Measurements from ENCODE around the gene SOAT1. TPM values are rescaled to one million over a fixed set of nuclear protein-coding genes. Genes with fewer than 3 reads are reported as not detected.

The SOAT1 gene
- total and polyA plus RNA-seq, 2 of the 8 experiments (the other 6 are each of a cell fraction or from before 2014, with no cell fraction given), result 2.7 to 4.7 TPM

DNA sequence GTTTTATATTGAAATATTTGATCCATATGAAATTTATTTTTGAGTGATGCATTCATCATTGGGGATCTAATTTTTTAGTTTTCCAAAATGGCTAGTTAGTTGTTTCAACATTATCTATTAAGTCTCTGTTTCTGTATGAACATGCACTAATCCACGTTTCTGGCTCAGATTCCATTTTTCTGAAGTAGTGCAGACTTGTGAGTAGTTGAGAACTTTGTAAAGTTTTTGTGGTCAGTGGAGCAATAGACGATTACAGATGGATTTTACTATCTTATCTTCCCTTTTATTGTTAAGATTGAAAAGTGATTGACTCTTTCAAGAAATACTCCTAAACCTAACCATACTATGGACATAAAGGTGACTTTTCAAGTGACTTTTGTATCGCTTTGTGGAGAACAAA lies 16.7 kb downstream of the SOAT1 start:
- DNase-seq (ENCODE audit: low read depth in 1 of 2, low spot score in 2 of 2) (no peak), FAIRE-seq (no peak)
- H2BK20ac ChIP-seq (ENCODE audit: low read length), result no peak overlapping the region
- H3K79me2 ChIP-seq (ENCODE audit: control insufficient read depth in 1 of 2, insufficient read depth in 2 of 2, low read length in 2 of 2), result no peaks in the 10 kb centered on the region
- no peaks in the 10 kb centered on the region for H3K23me2 ChIP-seq (ENCODE audit: low read depth, low read length)
- H4K8ac ChIP-seq (ENCODE audit: extremely low read depth, insufficient read depth, low read length), result no peak overlapping the region
- no peak overlapping the region for H3K9ac ChIP-seq (replicated peaks in 1 of 4; ENCODE audit: extremely low read depth in 1 of 4, low read depth in 3 of 4, low read length in 3 of 4)
- no peak overlapping the region for H3K56ac ChIP-seq (replicated peaks; ENCODE audit: insufficient read length, low read depth, low read length)
- no peak overlapping the region for H3K14ac ChIP-seq (ENCODE audit: insufficient read length)
- no peak overlapping the region for H2AFZ ChIP-seq (ENCODE audit: low read length)
- H2BK120ac ChIP-seq (replicated peaks; ENCODE audit: low read depth, low read length), result no peak overlapping the region
- TF ChIP-seq PHF8 (conservative IDR thresholded peaks at IDR 0.05; ENCODE audit: low read depth, low read length) (no peak), POU5F1 (IDR thresholded peaks at IDR 0.05; ENCODE audit: low read depth, low read length) (no peak), RFX5 (IDR thresholded peaks at IDR 0.05; ENCODE audit: borderline replicate concordance, low read depth, low read length) (no peak), CTBP2 (IDR thresholded peaks at IDR 0.05; ENCODE audit: borderline replicate concordance, insufficient read depth, insufficient read length, low read length) (no peak), GABPA (IDR thresholded peaks at IDR 0.05; ENCODE audit: borderline replicate concordance, insufficient read depth, low read length) (no peak), KDM5A (IDR thresholded peaks at IDR 0.05; ENCODE audit: low read length) (no peak)
- 86% methylated on average over 3 of the region's 3 CpGs; no CpG with 5 or more reads in 1 of the 2 experiments for WGBS, 2 experiments (ENCODE audit: extremely low coverage in 1 of 2, insufficient coverage in 1 of 2, insufficient read length in 1 of 2, insufficient replicate concordance in 2 of 2, low coverage in 1 of 2, low lambda C conversion rate in 2 of 2, missing lambda C conversion rate in 1 of 2)
- H4K20me1 ChIP-seq (replicated peaks in 1 of 2; ENCODE audit: control insufficient read depth in 1 of 2, insufficient read depth in 2 of 2, low read length in 2 of 2), result no peaks in the 10 kb centered on the region
- H3K27ac ChIP-seq (ENCODE audit: low read depth, low read length), result no peak overlapping the region
- ChIA-PET POLR2A (ENCODE audit: partially characterized antibody) (no interaction called here), CTCF (ENCODE audit: partially characterized antibody) (no interaction called here)
- no peak overlapping the region for H3K4me2 ChIP-seq (ENCODE audit: insufficient read depth in 1 of 2, low read depth in 2 of 2, low read length in 2 of 2)
- H4K91ac ChIP-seq (replicated peaks; ENCODE audit: insufficient read length, low read length), result no peak overlapping the region
- no peak overlapping the region for H2BK12ac ChIP-seq (ENCODE audit: low read depth, low read length)
- no peak overlapping the region for H2BK5ac ChIP-seq (ENCODE audit: low read depth, low read length)
- H3K4me1 ChIP-seq (replicated peaks in 1 of 4; ENCODE audit: control insufficient read depth in 3 of 4, insufficient read depth in 4 of 4, low read length in 3 of 4), result no peaks in the 10 kb centered on the region
- H3K18ac ChIP-seq (ENCODE audit: extremely low read depth, low read length), result no peak overlapping the region
- no peak overlapping the region for H3K4ac ChIP-seq (replicated peaks; ENCODE audit: insufficient read length, low read depth, low read length)
- no peaks in the 10 kb centered on the region; the same call in 1 of the 2 replicates for H3K79me1 ChIP-seq (ENCODE audit: low read depth, low read length)
- H3K27me3 ChIP-seq (replicated peaks in 1 of 4; ENCODE audit: control insufficient read depth in 3 of 4, extremely low read depth in 1 of 4, insufficient read depth in 3 of 4, low read length in 3 of 4), result no peaks in the 10 kb centered on the region
- no peaks in the 10 kb centered on the region; a peak in 1 of 8 replicates for H3K36me3 ChIP-seq (ENCODE audit: control insufficient read depth in 2 of 4, insufficient read depth in 4 of 4, low read length in 3 of 4)
- no peak overlapping the region for H2AK5ac ChIP-seq (ENCODE audit: low read depth, low read length)
- H3K4me3 ChIP-seq (ENCODE audit: extremely low read depth in 1 of 4, insufficient read depth in 2 of 4, low read depth in 3 of 4, low read length in 4 of 4), result no peak overlapping the region
- no peak overlapping the region for H4K5ac ChIP-seq (ENCODE audit: insufficient read length, low read depth, low read length)
- no peak overlapping the region for H2BK15ac ChIP-seq (ENCODE audit: low read length)
- no peaks in the 10 kb centered on the region for H3K9me3 ChIP-seq (ENCODE audit: insufficient read depth in 2 of 2, low read depth in 1 of 2, low read length in 1 of 2)
- H3K23ac ChIP-seq (ENCODE audit: insufficient read length), result no peak overlapping the region
